GM23338 (cell line): Measurements from ENCODE around the gene ACP3.

Experiments used
- CTCF ChIP-seq, 2 experiments: fragments of 200-600 bp in 1 of 2; sonication (generic) in 1 of 2; conservative IDR thresholded peaks; 2 replicates each; pipeline versions ENCODE4 v1.5.1 to v1.6.1; 2016 to 2017; ENCODE audit warnings: antibody characterized with exemption in 2 of 2, low read depth in 2 of 2, mild to moderate bottlenecking in 2 of 2, moderate library complexity in 1 of 2
- NANOG ChIP-seq: IDR thresholded peaks from 2 replicates; pipeline ENCODE4 v1.6.1; 2016; ENCODE audit warnings: antibody characterized with exemption, borderline replicate concordance
- POLR2AphosphoS5 ChIP-seq: IDR thresholded peaks from 2 replicates; pipeline ENCODE4 v1.6.1; 2016; ENCODE audit warnings: antibody characterized with exemption, low read depth
- TF ChIP-seq, protein P1 (sequence below): IDR thresholded peaks from one replicate; pipeline ENCODE4 v1.6.1; 2018; ENCODE audit warnings: antibody characterized with exemption; ENCODE audit not compliant: unreplicated experiment

DNA sequence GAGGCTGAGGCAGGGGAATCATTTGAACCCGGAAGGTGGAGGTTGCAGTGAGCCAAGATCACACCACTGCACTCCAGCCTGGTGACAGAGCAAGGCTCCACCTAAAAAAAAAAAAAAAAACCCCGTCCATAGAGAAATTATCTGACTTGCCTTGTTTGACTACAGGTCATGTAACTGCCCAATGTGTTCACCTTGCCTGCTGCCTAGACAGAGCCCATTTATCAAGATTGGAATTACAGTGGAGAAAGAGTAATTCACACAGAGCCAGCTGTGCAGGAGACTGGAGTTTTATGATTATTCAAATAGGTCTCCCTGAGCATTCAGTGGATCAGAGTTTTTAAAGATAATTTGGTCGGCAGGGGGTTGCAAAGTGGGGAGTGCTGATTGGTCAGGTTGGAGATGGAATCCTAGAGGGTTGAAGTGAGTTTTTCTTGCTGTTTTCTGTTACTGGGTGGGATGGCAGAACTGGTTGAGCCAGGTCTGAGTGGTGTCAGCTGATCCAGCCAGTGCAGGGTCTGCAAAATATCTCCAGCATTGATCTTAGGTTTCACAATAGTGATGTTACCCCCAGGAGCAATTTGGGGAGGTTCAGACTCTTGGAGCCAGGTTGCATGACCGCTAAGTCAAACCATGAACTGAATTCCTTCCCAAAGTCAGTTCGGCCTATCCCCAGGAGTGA is 40.8 kb upstream of the ACP3 start:
- TF ChIP-seq CTCF (conservative IDR thresholded peaks at IDR 0.05; ENCODE audit: low read depth in 2 of 2) (no peak), NANOG (no peak), POLR2AphosphoS5 (no peak)
- TF ChIP-seq, protein P1, sequence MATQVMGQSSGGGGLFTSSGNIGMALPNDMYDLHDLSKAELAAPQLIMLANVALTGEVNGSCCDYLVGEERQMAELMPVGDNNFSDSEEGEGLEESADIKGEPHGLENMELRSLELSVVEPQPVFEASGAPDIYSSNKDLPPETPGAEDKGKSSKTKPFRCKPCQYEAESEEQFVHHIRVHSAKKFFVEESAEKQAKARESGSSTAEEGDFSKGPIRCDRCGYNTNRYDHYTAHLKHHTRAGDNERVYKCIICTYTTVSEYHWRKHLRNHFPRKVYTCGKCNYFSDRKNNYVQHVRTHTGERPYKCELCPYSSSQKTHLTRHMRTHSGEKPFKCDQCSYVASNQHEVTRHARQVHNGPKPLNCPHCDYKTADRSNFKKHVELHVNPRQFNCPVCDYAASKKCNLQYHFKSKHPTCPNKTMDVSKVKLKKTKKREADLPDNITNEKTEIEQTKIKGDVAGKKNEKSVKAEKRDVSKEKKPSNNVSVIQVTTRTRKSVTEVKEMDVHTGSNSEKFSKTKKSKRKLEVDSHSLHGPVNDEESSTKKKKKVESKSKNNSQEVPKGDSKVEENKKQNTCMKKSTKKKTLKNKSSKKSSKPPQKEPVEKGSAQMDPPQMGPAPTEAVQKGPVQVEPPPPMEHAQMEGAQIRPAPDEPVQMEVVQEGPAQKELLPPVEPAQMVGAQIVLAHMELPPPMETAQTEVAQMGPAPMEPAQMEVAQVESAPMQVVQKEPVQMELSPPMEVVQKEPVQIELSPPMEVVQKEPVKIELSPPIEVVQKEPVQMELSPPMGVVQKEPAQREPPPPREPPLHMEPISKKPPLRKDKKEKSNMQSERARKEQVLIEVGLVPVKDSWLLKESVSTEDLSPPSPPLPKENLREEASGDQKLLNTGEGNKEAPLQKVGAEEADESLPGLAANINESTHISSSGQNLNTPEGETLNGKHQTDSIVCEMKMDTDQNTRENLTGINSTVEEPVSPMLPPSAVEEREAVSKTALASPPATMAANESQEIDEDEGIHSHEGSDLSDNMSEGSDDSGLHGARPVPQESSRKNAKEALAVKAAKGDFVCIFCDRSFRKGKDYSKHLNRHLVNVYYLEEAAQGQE = no peak
